Fibroblast of skin of left quadriceps (primary cell): ENCODE data around the gene RDM1.

Source experiments
- DNase-seq, 2 experiments: peaks; one replicate each; pipeline ENCODE4 v3.0.0-alpha.2; 2013; ENCODE audit warnings: low read depth in 2 of 2

RDM1 gene

DNA sequence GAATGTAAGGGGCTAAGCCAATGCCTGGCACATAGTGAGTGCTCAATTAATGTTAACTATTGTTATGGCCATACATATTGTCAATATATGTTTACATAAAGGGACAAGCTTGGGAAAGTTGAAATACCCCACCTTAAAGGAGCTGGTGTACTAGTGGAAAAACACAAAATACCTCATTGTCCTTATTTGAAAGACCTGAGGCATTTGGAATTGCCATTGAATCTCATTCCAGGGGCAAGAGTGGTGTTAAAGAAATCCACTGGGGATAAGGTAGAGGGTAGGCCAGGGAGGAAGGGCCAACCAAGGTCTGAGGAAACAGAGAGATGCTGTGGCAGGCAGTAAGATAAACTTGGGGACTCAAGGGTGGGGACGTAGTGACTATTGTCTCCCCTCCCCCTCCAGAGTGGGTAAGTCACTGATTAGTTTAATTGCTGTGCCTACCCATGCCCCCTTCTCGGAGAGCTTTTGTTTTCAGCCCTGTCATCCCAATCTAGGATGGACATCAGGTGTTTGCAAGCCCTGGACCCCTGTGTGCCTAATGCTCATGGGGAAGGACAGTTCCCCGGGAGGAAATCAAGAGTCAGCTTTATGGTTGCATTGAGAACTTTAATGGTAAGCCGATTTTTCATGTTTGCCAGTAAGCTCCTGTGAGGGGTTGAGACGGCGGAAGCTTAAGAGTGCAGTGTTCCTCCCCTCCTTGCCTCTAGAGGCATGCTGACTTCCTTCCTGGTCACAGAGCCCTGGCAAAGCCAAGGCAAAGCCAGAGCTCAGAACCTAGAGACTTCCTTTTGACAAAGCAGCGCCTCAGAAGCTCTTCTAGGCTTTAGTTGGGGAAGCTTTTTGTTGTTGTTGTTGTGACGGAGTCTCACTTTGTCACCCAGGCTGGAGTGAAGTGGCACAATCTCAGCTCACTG, 59.4 kb downstream of the RDM1 start:
- no peak for DNase-seq

DNA sequence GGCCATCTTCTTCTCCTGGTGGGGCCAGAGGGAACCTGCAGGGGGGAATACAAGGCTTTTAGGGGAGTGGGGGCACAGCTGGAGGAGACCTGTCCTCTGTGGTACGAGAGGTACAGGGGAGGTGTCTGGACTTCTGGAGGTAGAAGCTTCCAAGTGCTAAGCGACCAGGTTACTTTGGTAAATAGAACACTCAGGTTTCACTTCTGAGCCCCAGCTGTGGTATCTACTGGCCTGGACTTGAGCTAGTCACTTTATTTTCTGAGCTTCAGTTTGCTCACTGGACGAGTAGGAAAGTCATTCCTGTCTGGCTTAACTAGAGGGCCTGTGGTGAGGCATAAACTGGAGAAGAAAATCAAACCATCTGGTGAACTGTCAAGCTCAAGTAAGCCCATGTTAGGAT, 61.8 kb downstream of the RDM1 start, which contains the start of gene HEATR9:
Gene HEATR9, minus strand, starts transcription at position 155 of the 400 bp plus-strand sequence. Its CDS starts 149 bp downstream, at position 6.
- no peak for DNase-seq
